Fibroblast of mammary gland (primary cell): ENCODE measurements around the gene MTERF2.

ENCODE experiments used
- DNase-seq: peaks from one replicate; pipeline ENCODE4 v3.0.0-alpha.2; 2010; ENCODE audit warnings: low read depth
- H3K4me3 ChIP-seq: 2 replicates; pipeline ENCODE4 v1.5.1; 2011; ENCODE audit warnings: low read depth, mild to moderate bottlenecking, low read length, moderate library complexity; ENCODE audit not compliant: control insufficient read depth
- CTCF ChIP-seq: conservative IDR thresholded peaks from 2 replicates; pipeline ENCODE4 v1.5.1; 2011; ENCODE audit warnings: low read depth, low read length, inconsistent platforms; ENCODE audit not compliant: control insufficient read depth, insufficient read depth

Gene MTERF2

DNA sequence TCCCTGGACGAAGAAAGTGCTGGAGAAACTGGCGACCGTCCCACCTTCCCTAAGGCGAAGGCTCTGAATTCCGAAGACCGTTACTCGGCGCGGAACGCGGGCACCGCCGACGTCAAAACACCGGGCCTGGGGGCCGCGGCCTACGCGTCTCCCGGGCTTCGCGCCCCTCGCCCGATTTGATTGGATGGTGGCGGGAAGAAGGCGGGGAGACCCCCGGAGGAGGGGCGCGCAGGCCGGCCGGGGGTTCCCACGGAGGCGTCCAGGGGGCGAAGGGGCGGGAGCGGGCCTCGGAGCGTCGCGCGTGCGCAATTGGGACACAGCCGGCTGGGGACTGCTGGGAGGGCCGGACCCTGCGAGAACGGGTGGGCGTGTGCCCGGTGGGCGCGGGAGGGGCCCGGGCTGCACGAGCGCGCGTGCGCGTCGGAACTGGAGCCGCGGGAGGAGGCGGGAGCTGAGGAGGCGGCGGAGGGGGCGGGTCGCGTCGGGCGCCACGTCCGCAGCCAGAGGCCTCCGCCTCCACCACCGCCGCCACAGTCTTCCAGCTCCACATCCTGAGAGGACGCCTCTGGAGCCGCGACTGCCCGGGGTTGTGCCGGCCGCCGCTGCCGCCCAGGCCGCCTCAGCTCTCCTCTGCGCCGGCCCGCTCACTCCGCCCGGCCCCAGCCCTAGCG lies 31.4 kb downstream of the MTERF2 start, which contains the start of gene TMEM263:
Gene TMEM263, plus strand, starts transcription at position 531 of the 671 bp plus-strand sequence. CDS start 11,210 bp downstream, outside the sequence.
- H3K4me3 ChIP-seq = peak within 1 kb of the TSS; percentile 87
- TF ChIP-seq CTCF = no peak
- DNase-seq = peak; percentile 92

DNA sequence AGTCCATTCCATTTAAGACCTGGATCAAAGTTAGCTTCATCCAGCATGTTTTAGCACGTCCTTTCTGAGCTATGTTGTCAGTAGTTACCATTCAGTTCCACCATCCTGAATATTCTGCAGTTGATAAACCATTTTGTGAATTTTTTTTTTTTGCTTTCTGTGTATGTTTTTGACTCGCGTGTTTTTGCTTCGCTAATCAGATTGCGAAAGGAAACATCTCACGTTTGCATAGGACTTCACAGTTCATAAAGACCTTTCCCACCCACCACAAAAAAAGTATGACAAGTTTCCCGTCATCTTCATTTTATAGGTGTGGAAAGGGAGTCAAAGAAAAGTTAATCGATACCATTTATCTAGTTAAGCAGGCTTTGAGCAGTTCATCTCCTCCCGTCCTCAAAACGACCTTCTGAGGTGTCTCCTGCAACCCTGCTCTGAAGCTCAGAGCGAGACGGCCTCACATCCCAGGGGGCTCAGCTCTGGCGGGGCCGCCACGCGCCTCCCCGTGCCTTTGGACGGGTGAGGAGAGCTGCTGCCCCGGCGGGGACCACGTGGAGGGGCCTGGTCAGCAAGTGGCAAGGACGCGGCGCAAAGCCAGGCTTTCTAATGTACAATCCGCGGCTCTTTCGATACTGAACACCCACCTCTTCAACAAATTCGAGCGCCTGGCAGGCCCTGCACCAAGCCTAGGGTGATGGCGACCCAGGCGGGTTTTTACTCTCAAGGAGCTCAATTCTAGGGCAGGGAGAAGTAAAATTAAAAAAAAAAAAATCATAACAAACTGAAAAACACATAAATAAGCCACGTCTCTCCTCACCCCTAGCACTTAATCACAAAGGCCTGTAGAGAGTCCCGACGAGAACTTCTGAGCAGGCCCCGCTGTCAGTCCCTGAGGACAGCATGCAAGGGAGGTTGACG lies 32.2 kb downstream of the MTERF2 start:
- H3K4me3 ChIP-seq = peak overlapping the region; percentile 61
- no peak for TF ChIP-seq CTCF
- peak; percentile 42 for DNase-seq

- H3K4me3 ChIP-seq = peak overlapping the region; percentile 61
- peak; percentile 50 for DNase-seq
- TF ChIP-seq CTCF = no peak
Measured at GRCh38 chr12:106953352-106954250, 33.3 kb downstream of the MTERF2 start.

GRCh38 chr12:106950591-106950990 lies 36.4 kb downstream of the MTERF2 start:
- TF ChIP-seq CTCF = no peak
- no peak overlapping the region for H3K4me3 ChIP-seq
- DNase-seq = no peak

GRCh38 chr12:106947461-106947860 lies 39.5 kb downstream of the MTERF2 start:
- TF ChIP-seq CTCF = no peak
- no peak for DNase-seq
- H3K4me3 ChIP-seq = no peak overlapping the region

DNA sequence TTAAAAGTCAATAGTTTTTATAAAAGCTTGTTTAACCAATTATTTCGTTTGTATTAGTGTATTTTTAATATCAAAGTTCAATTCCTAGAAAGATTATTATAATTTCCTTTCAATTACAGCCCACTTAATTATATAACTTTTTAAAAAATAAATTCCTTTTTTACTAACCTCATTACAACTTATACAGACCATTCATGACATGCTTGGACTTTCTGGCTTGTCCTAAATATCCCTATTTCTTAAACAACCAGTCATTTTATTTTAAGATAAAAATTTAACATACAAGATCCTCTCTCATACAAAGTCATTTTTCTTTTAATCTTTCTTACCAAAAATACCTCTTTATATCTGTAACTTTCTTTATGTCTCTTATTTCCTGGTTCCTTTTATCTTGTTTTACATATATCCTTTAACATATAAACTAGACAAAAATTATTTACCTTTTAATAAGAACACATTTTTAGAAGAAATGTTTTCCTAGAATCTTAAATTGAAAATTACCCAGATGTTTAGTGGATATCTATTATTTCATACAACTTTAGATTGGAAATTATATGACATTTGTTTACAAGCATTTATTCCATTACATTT lies 41.6 kb downstream of the MTERF2 start:
- no peak overlapping the region for H3K4me3 ChIP-seq
- DNase-seq = no peak
- TF ChIP-seq CTCF = no peak
